Endothelial cell of umbilical vein (primary cell): ENCODE results near the gene HMG20A. TPM values are rescaled to one million over a fixed set of nuclear protein-coding genes. Genes with fewer than 3 reads are reported as not detected.

ENCODE experiments used
- BruUV-seq: library from RNA; stranded (reverse); fragments of 400-500 nt; replicated peaks from 2 replicates; lab custom pipeline; 2021; lab: Mats Ljungman, UMichigan
- CTCF ChIA-PET: fragments of 300-600, 350-600 bp; sonication (Branson Sonifier 250); formaldehyde crosslinking; loops from one replicate; lab custom pipeline; 2021; ENCODE audit warnings: antibody characterized with exemption, inconsistent platforms; lab: Charles Lee
- POLR2A ChIA-PET: fragments of 300-600, 350-600 bp; sonication (Branson Sonifier 250); formaldehyde crosslinking; loops from one replicate; lab custom pipeline; 2021; ENCODE audit warnings: antibody characterized with exemption, inconsistent platforms; lab: Charles Lee
- DNase-seq: peaks from one replicate; pipeline ENCODE4 v3.0.0-alpha.2; 2011; ENCODE audit warnings: low read depth, low spot score
- FAIRE-seq: peaks from 2 replicates; lab custom pipeline; 2011; peaks lifted over from hg19 to GRCh38; lab: Jason Lieb, UNC
- H2AFZ ChIP-seq: 2 replicates; pipeline ENCODE4 v1.6.0; 2012; ENCODE audit warnings: low read depth, low read length, control low read depth, inconsistent platforms
- H3K27ac ChIP-seq: 2 replicates; pipeline ENCODE4 v1.5.1; 2011; ENCODE audit warnings: low read depth, mild to moderate bottlenecking, control low read depth, low read length, moderate library complexity; ENCODE audit not compliant: insufficient read depth
- H3K27me3 ChIP-seq, 2 experiments: 2 replicates each; pipeline versions ENCODE4 v1.6.0 to v1.6.1; 2011; ENCODE audit warnings: low read length in 2 of 2, mixed read lengths in 1 of 2; ENCODE audit not compliant: control insufficient read depth in 2 of 2, insufficient read depth in 2 of 2
- H3K36me3 ChIP-seq, 2 experiments: 2 replicates in 1 of 2; 3 replicates in 1 of 2; pipeline ENCODE4 v1.5.1; 2011; ENCODE audit warnings: low read length in 2 of 2, mild to moderate bottlenecking in 1 of 2, moderate library complexity in 1 of 2; ENCODE audit not compliant: control insufficient read depth in 2 of 2, insufficient read depth in 2 of 2; ENCODE audit errors: extremely low read depth in 1 of 2
- H3K4me1 ChIP-seq: 3 replicates; pipeline ENCODE4 v1.5.1; 2011; ENCODE audit warnings: mild to moderate bottlenecking, low read length; ENCODE audit not compliant: control insufficient read depth, insufficient read depth; ENCODE audit errors: extremely low read depth
- H3K4me2 ChIP-seq: 2 replicates; pipeline ENCODE4 v1.6.1; 2011; ENCODE audit warnings: low read length, control low read depth, mixed read lengths; ENCODE audit not compliant: insufficient read depth
- H3K4me3 ChIP-seq, 3 experiments: fragments of 200-600 bp in 1 of 3; sonication (generic), shearing (Covaris generic) in 1 of 3; replicated peaks in 1 of 3; 2 replicates each; pipeline ENCODE4 v1.5.1; 2011 to 2016; ENCODE audit warnings: control low read depth in 3 of 3, low read length in 3 of 3, mild to moderate bottlenecking in 2 of 3, inconsistent platforms in 1 of 3, low read depth in 1 of 3, moderate library complexity in 1 of 3; ENCODE audit not compliant: insufficient read depth in 1 of 3
- H3K79me2 ChIP-seq: 2 replicates; pipeline ENCODE4 v1.6.0; 2012; ENCODE audit warnings: low read length, inconsistent platforms; ENCODE audit not compliant: control insufficient read depth, insufficient read depth
- H3K9ac ChIP-seq: replicated peaks from 2 replicates; pipeline ENCODE3; 2011; ENCODE audit warnings: low read length, control low read depth; ENCODE audit not compliant: insufficient read depth; ENCODE audit errors: extremely low read depth
- H3K9me1 ChIP-seq: replicated peaks from 3 replicates; pipeline ENCODE4 v1.6.0; 2011; ENCODE audit warnings: mild to moderate bottlenecking, low read length; ENCODE audit not compliant: control insufficient read depth, insufficient read depth; ENCODE audit errors: extremely low read depth
- H3K9me3 ChIP-seq: replicated peaks from 2 replicates; pipeline ENCODE4 v1.5.1; 2012; ENCODE audit warnings: low read length, inconsistent platforms; ENCODE audit not compliant: control insufficient read depth, insufficient read depth
- H4K20me1 ChIP-seq: replicated peaks from 2 replicates; pipeline ENCODE3; 2011; ENCODE audit warnings: mild to moderate bottlenecking, low read length; ENCODE audit not compliant: control insufficient read depth, insufficient read depth; ENCODE audit errors: extremely low read depth
- CTCF ChIP-seq, 2 donors: IDR thresholded peaks; 1 replicate in 1 of 2; 2 replicates in 1 of 2; pipeline ENCODE4 v1.5.1; 2011; ENCODE audit warnings: low read length in 2 of 2, mild to moderate bottlenecking in 2 of 2, moderate library complexity in 2 of 2, control low read depth in 1 of 2, inconsistent platforms in 1 of 2, low read depth in 1 of 2; ENCODE audit not compliant: insufficient read depth in 1 of 2; ENCODE audit errors: extremely low read depth in 1 of 2
- EZH2 ChIP-seq: IDR thresholded peaks from 2 replicates; pipeline ENCODE4 v1.6.1; 2012; ENCODE audit warnings: borderline replicate concordance, low read depth, mild to moderate bottlenecking, moderate library complexity, low read length, inconsistent platforms; ENCODE audit not compliant: severe bottlenecking
- FOS ChIP-seq: IDR thresholded peaks from 2 replicates; pipeline ENCODE4 v1.6.1; 2011; ENCODE audit warnings: mild to moderate bottlenecking, low read length, moderate library complexity, borderline replicate concordance; ENCODE audit not compliant: insufficient read depth
- GATA2 ChIP-seq: IDR thresholded peaks from 2 replicates; pipeline ENCODE4 v1.7.0; 2011; ENCODE audit warnings: low read depth, mild to moderate bottlenecking, moderate library complexity, mixed read lengths, low read length; ENCODE audit not compliant: insufficient read length, insufficient read depth
- JUN ChIP-seq: IDR thresholded peaks from 2 replicates; pipeline ENCODE4 v1.6.1; 2011; ENCODE audit warnings: borderline replicate concordance, low read depth; ENCODE audit not compliant: insufficient read length, insufficient read depth
- MAX ChIP-seq: IDR thresholded peaks from 2 replicates; pipeline ENCODE4 v1.6.1; 2011; ENCODE audit not compliant: insufficient read depth, insufficient read length
- MYC ChIP-seq: IDR thresholded peaks from one replicate; pipeline ENCODE4 v1.6.1; 2011; ENCODE audit warnings: mild to moderate bottlenecking, low read depth, low read length
- POLR2A ChIP-seq: IDR thresholded peaks from 2 replicates; pipeline ENCODE4 v1.6.1; 2012; ENCODE audit warnings: low read depth, mild to moderate bottlenecking, control low read depth, low read length
- POLR2AphosphoS5 ChIP-seq: IDR thresholded peaks from 2 replicates; pipeline ENCODE4 v1.6.1; 2012; ENCODE audit warnings: low read depth, mild to moderate bottlenecking, control low read depth, low read length, moderate library complexity; ENCODE audit not compliant: insufficient read depth
- dilution Hi-C: fragments of 300-500 bp; cut with MboI; formaldehyde crosslinking; loops from one replicate; pipeline ENCODE4 v1.15.0; 2019; ENCODE audit warnings: low sequenced_read_pairs; ENCODE audit not compliant: extremely low pct_ligation_motif_present
- intact Hi-C: fragments of 100-400 bp; cut with micrococcal nuclease; formaldehyde crosslinking; loops from one replicate; pipeline ENCODE4 v1.10.0; 2022
- polyA plus RNA-seq, 4 experiments: library from polyadenylated mRNA; depleted of rRNA in 3 of 4; stranded (reverse) in 3 of 4; unstranded in 1 of 4; fragments of >200 nt; gene quantifications; 2 replicates each; pipeline versions ENCODE4 v1.2.1 to v1.2.3, GENCODE V29; 2011 to 2012; ENCODE audit warnings: missing spikeins in 1 of 4
- total RNA-seq: library from RNA; stranded (reverse); gene quantifications from 2 replicates; pipeline ENCODE4 v1.2.3, GENCODE V29; 2021

The HMG20A gene
- total and polyA plus RNA-seq, 2 donors (not counting 3 experiments of a cell fraction or from before 2014, with no cell fraction given), result 35.8 to 44.0 TPM

GRCh38 chr15:77532067-77532710, 111.5 kb downstream of the HMG20A start:
- Histone ChIP-seq H3K27me3 (peaks cover 2 to 5% of the 10 kb centered on the region in 2 experiments), H3K9ac (no peak overlapping the region), H3K9me3 (no peaks in the 10 kb centered on the region), H3K79me2 (no peaks in the 10 kb centered on the region), H3K4me2 (no peak overlapping the region), H3K4me3 (no peak overlapping the region), H3K27ac (no peak overlapping the region), H3K36me3 (no peaks in the 10 kb centered on the region), H3K4me1 (no peaks in the 10 kb centered on the region), H4K20me1 (no peaks in the 10 kb centered on the region), H2AFZ (no peak overlapping the region), H3K9me1 (no peaks in the 10 kb centered on the region)
- ChIA-PET POLR2A (no interaction called here), CTCF (interaction anchor here (0.7 to 2.1 kb wide), 7 partner anchors 9 to 591 kb away, joined by 3 to 12 read pairs (median 3); no protein-coding TSS in a partner anchor)
- no TSS peak for BruUV-seq
- FAIRE-seq (no peak), DNase-seq (no peak)
- intact Hi-C loops, result no loop called here
- dilution Hi-C loops, result no loop called here
- TF ChIP-seq POLR2A, result no peak
- TF ChIP-seq FOS, result no peak
- TF ChIP-seq POLR2AphosphoS5, result no peak
- TF ChIP-seq JUN, result no peak
- no peak for TF ChIP-seq MYC
- TF ChIP-seq GATA2, result no peak
- no peak for TF ChIP-seq MAX
- TF ChIP-seq EZH2, result no peak
- no peak for TF ChIP-seq CTCF (IDR thresholded peaks at IDR 0.05; ENCODE audit: extremely low read depth in 1 of 2, insufficient read depth in 1 of 2, low read depth in 1 of 2, low read length in 2 of 2)
